Ureter (tissue), 1 donor: ENCODE results near the gene SGSM1. TPM values are rescaled to one million over a fixed set of nuclear protein-coding genes. Genes with fewer than 3 reads are reported as not detected.
"Not testable (repeated sequence)": the region's sequence is repeated elsewhere in the genome, so short reads cannot be mapped to it uniquely, and the experiment has no call there.

Source experiments
- DNase-seq: peaks from one replicate; pipeline ENCODE4 v3.0.0-alpha.2; 2020; ENCODE audit warnings: low spot score
- total RNA-seq: library from RNA; stranded (reverse); gene quantifications from one replicate; pipeline ENCODE4 v1.2.4, GENCODE V29; 2023
- donor health status: DM: yes; HTN: yes; CAD: no.

SGSM1 gene
- total RNA-seq, 1 donor from 2014 or later: 10.6 TPM

- DNase-seq: no peak
These were observed 30.3 kb downstream of the SGSM1 start for GRCh38 chr22:24836282-24836681.

GRCh38 chr22:24837517-24837916 is 31.5 kb downstream of the SGSM1 start:
- DNase-seq: not testable (repeated sequence)

GRCh38 chr22:24841261-24841660 is 35.2 kb downstream of the SGSM1 start:
- DNase-seq: no peak

GRCh38 chr22:24843048-24843447 is 37.0 kb downstream of the SGSM1 start:
- DNase-seq: no peak

GRCh38 chr22:24845041-24845898 is 39.3 kb downstream of the SGSM1 start:
- no peak for DNase-seq

- DNase-seq: no peak
These were observed 41.5 kb downstream of the SGSM1 start for GRCh38 chr22:24847490-24847889.

- DNase-seq: no peak
These were observed 42.7 kb downstream of the SGSM1 start for GRCh38 chr22:24848559-24849168.

- DNase-seq: no peak
These were observed 49.8 kb downstream of the SGSM1 start for GRCh38 chr22:24855794-24856193.

GRCh38 chr22:24857576-24857975 is 51.6 kb downstream of the SGSM1 start:
- DNase-seq: no peak

GRCh38 chr22:24859587-24859986 is 53.6 kb downstream of the SGSM1 start:
- no peak for DNase-seq

- DNase-seq: no peak
These were observed 59.5 kb downstream of the SGSM1 start for GRCh38 chr22:24865508-24865907.

GRCh38 chr22:24867323-24868022 is 61.5 kb downstream of the SGSM1 start:
- no peak for DNase-seq

- no peak for DNase-seq
These were observed 63.0 kb downstream of the SGSM1 start for GRCh38 chr22:24868979-24869378.

GRCh38 chr22:24871611-24872205 is 65.7 kb downstream of the SGSM1 start:
- no peak for DNase-seq

- no peak for DNase-seq
These were observed 67.2 kb downstream of the SGSM1 start for GRCh38 chr22:24873226-24873625.

- no peak for DNase-seq
These were observed 70.0 kb downstream of the SGSM1 start for GRCh38 chr22:24875862-24876506.

GRCh38 chr22:24876700-24877099 is 70.7 kb downstream of the SGSM1 start:
- no peak for DNase-seq

- DNase-seq: no peak
These were observed 73.0 kb downstream of the SGSM1 start for GRCh38 chr22:24878969-24879368.

GRCh38 chr22:24883432-24883831 is 77.4 kb downstream of the SGSM1 start:
- no peak for DNase-seq

- DNase-seq: no peak
These were observed 81.2 kb downstream of the SGSM1 start for GRCh38 chr22:24887260-24887659.

- no peak for DNase-seq
These were observed 87.5 kb downstream of the SGSM1 start for GRCh38 chr22:24893341-24894070.
